Amygdala (tissue), 56 donors: ENCODE measurements around the gene DRC7.
A peak's percentile ranks its signal among the peaks of the same experiment; 100 is the strongest.
"Not testable (repeated sequence)": the region's sequence is repeated elsewhere in the genome, so short reads cannot be mapped to it uniquely, and the experiment has no call there.

ENCODE experiments used
- DNase-seq, 56 donors: peaks; one replicate each; lab custom pipeline; 2025; lab: John Stamatoyannopoulos, UW

DRC7 gene

DNA sequence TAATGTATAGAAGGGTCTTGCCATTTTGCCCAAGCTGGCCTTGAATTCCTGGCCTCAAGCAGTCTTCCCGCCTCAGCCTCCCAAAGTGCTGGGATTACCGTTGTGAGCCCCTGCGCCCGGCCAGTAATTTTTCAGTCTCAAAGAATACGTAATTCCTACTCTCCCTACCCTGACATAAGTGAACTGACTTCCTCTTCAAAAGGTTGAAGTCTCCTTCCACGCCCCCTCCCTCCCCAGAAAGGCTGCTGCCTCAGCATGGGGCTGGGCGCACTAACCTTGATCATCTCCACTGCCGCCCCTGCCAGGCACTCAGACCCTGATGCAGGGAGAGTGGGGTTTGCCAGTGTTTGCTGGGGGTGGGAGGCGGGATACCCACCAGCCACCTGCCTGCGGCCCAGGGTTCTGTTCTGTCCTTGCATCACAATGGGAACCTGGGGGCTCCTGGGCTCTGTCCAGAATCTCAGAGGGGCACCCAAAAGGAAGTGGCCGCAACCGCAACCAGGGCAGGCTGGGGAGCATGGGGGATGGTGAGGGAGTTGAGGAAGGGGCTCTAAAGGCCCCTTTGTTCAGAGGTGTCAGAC is 80.2 kb downstream of the DRC7 start:
- no peak for DNase-seq

DNA sequence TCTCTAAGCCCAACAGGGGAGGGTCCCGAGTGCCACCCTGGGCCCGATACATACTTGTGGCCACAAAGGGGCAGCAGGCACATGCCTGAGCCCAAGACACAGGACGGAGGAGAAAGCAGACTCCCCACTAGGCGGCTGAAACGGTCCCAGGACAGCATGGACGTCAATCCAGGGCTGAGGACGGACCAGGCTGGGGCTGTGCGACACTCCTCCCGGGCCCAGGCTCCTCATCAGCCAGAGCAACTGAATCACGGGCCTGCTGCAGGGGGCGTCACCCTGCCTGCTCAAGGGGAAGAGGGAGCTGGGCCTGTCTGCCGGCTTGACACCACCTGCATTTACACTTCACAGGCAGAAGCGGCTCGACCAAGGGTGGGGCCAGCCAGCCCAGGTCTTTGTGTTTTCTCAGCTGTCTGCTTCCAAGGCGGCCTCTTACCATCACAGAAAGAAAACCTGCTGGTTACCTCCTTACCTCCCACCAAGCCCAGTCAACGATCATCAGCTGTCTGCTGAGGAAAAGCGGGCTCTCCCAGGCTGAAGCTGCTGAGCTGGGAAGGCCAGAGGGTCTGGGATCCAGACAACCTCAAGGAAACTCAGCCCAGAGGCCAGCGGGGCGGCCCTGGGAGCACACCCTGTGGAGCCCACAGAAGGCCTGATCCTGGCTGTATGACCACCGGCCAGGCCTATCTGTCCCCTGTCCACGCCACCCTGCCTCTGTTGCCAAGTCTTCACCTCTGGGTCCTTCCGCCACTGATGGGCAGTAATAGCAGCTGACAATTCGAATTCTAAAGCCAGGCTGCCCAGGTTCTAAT is 81.3 kb downstream of the DRC7 start:
- DNase-seq: peak in 33 of 56 donors; percentile 18 to 76 (median 41)

DNA sequence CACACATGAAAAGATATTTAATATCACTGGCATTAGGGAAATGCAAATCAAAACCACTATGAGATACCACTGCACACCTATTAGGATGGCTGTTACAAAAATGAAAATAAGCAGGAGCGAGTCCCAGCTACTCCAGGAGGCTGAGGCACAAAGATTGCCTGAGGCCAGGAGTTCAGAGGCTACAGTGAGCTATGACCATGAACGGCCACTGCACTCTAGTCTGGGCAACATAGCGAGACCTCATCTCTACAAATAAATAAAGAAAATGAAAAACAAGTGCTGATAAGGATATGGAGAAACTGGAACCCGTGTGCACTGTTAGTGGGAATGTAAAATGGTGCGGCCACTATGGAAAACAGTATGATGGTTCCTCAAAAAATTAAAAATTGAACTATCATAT is 84.1 kb downstream of the DRC7 start:
- no peak for DNase-seq

DNA sequence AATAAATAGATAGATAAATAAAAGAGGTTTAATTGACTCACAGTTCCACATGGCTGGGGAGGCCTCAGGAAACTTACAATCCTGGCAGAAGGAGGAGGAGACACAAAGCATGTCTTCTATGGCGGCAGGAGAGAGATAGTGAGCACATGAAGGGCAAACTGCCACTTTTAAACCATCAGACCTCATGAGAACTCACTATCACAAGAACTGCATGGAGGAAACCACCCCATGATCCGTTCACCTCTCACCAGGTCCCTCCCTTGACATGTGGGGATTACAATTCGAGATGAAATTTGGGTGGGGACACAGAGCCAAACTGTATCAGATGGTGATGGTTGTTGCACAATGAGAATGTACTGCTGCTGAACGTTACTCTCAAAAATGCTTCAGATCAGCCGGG is 85.2 kb downstream of the DRC7 start:
- DNase-seq: not testable (repeated sequence)

DNA sequence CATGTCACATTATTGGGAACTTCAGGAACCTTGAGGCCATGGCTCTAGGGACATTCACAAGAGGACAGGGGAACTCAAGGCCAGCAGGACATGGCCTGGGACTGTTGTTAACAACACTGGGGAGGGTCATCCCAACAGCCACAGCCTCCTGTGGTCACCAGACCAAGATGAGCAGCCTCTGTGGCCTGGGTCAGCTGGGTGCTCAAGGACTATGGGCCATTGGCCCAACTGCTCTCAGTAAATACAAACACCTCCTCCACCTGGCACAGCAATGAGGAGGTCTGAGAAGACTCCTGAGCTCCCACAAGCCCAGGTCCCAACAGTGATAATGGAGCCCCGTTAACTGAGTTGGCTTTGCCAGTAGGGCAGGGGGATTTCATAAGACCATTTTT is 86.7 kb downstream of the DRC7 start:
- no peak for DNase-seq
